Fibroblast of the aortic adventitia (primary cell): ENCODE results near the gene NOS1. TPM values are rescaled to one million over a fixed set of nuclear protein-coding genes. Genes with fewer than 3 reads are reported as not detected.

ENCODE experiments used
- DNase-seq: peaks from one replicate; pipeline ENCODE4 v3.0.0-alpha.2; 2010; ENCODE audit warnings: low read depth
- H3K4me3 ChIP-seq: 2 replicates; pipeline ENCODE4 v1.5.1; 2011; ENCODE audit warnings: low read depth, mild to moderate bottlenecking, control low read depth, low read length, moderate library complexity
- CTCF ChIP-seq: IDR thresholded peaks from 2 replicates; pipeline ENCODE4 v1.5.1; 2011; ENCODE audit warnings: mild to moderate bottlenecking, low read length, control low read depth, inconsistent platforms; ENCODE audit not compliant: insufficient read depth
- total RNA-seq: library from RNA; depleted of rRNA; stranded (reverse); fragments of >200 nt; gene quantifications from 2 replicates; pipeline ENCODE4 v1.2.3, GENCODE V29; 2012; ENCODE audit warnings: low replicate concordance

NOS1 gene
- total RNA-seq, 1 donor = not detected

GRCh38 chr12:117166107-117166506 is 195.3 kb downstream of the NOS1 start:
- no peak for DNase-seq
- TF ChIP-seq CTCF = no peak

GRCh38 chr12:117165342-117165741 is 196.1 kb downstream of the NOS1 start:
- TF ChIP-seq CTCF = no peak
- H3K4me3 ChIP-seq = no peak overlapping the region
- no peak for DNase-seq

More at GRCh38 chr12:117166107-117166506, 195.3 kb downstream of the NOS1 start:
- H3K4me3 ChIP-seq = no peak overlapping the region

GRCh38 chr12:117162633-117163032 is 198.8 kb downstream of the NOS1 start:
- no peak for TF ChIP-seq CTCF
- H3K4me3 ChIP-seq = no peak overlapping the region
- no peak for DNase-seq

- no peak for DNase-seq
- no peak for TF ChIP-seq CTCF
- no peak overlapping the region for H3K4me3 ChIP-seq
Measured at GRCh38 chr12:117162167-117162539, 199.3 kb downstream of the NOS1 start.

- DNase-seq = no peak
- TF ChIP-seq CTCF = no peak
- H3K4me3 ChIP-seq = no peak overlapping the region
Measured at GRCh38 chr12:117161460-117162166, 199.8 kb downstream of the NOS1 start.

GRCh38 chr12:117159674-117160073 is 201.8 kb downstream of the NOS1 start:
- no peak overlapping the region for H3K4me3 ChIP-seq
- TF ChIP-seq CTCF = no peak
- no peak for DNase-seq

- no peak for TF ChIP-seq CTCF
- DNase-seq = peak; percentile 58
- no peak overlapping the region for H3K4me3 ChIP-seq
Measured at GRCh38 chr12:117158911-117159553, 202.4 kb downstream of the NOS1 start.
